Ecto neural progenitor cell (in vitro differentiated cells): ENCODE measurements around the gene PGAP3.

Experiments
- DNase-seq: peaks from one replicate; pipeline ENCODE4 v3.0.0-alpha.2; 2018; ENCODE audit warnings: low spot score

The PGAP3 gene

GRCh38 chr17:39621523-39622379 is 66.1 kb downstream of the PGAP3 start:
- peak; percentile 98 for DNase-seq
